Upper lobe of left lung (tissue), 4 donors: ENCODE results near the gene FA2H.

Experiments used
- EP300 ChIP-seq, 4 donors: sonication (generic); formaldehyde crosslinking; IDR thresholded peaks; one replicate each; pipeline ENCODE4 v1.5.1; 2017; ENCODE audit warnings: antibody characterized with exemption in 4 of 4, control low read depth in 2 of 4
- POLR2A ChIP-seq, 4 donors: fragments of 450-650 bp; IDR thresholded peaks; one replicate each; pipeline ENCODE4 v1.5.1; 2016 to 2017; ENCODE audit warnings: antibody characterized with exemption in 4 of 4, mild to moderate bottlenecking in 2 of 4
- POLR2AphosphoS5 ChIP-seq, 2 donors: sonication (generic); formaldehyde crosslinking; IDR thresholded peaks; one replicate each; pipeline ENCODE4 v1.5.1; 2017; ENCODE audit warnings: antibody characterized with exemption in 2 of 2
- TF ChIP-seq, protein P1 (sequence below), 6 experiments: fragments of 450-650 bp in 4 of 6; fragments of 200-600 bp in 2 of 6; sonication (generic) in 2 of 6; IDR thresholded peaks; one replicate each; pipeline ENCODE4 v1.5.1; 2016 to 2019; ENCODE audit warnings: antibody characterized with exemption in 6 of 6

DNA sequence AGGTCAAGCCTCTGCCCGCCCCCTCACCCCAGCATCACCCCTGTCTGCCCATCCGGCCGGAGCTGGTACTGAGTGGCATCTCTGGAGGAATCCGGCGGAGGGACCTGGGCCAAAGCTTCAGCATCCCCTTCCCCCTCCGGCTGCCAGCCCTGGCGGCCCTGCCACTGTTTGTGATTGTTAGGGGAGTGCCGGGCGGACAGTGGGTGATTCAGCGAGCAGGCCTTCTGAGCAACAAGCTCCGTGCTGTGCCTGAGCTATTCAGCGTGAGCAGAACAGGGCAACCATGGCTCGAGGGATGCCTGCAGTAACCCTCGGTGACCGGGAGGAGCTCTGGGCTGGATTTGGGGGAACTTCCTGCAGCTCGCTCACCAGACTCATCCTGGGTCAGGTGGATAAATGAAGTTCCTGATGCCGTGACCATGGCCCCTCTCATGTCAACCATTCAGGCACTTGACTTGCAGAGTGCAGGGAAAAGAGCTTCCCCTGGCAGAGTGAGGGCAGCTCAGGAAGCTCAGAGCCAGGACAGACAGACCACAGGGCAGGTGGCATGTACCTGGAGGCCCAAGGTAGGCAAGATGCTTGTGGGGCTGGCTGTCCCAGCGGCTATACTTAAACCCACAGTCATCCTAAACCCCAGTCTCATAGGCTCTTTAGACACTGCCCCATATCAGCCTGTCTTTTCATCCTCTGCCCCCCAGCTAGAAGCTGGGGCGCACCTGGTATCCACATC lies 49.6 kb downstream of the FA2H start:
- TF ChIP-seq, protein P1, sequence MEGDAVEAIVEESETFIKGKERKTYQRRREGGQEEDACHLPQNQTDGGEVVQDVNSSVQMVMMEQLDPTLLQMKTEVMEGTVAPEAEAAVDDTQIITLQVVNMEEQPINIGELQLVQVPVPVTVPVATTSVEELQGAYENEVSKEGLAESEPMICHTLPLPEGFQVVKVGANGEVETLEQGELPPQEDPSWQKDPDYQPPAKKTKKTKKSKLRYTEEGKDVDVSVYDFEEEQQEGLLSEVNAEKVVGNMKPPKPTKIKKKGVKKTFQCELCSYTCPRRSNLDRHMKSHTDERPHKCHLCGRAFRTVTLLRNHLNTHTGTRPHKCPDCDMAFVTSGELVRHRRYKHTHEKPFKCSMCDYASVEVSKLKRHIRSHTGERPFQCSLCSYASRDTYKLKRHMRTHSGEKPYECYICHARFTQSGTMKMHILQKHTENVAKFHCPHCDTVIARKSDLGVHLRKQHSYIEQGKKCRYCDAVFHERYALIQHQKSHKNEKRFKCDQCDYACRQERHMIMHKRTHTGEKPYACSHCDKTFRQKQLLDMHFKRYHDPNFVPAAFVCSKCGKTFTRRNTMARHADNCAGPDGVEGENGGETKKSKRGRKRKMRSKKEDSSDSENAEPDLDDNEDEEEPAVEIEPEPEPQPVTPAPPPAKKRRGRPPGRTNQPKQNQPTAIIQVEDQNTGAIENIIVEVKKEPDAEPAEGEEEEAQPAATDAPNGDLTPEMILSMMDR (IDR thresholded peaks at IDR 0.05): no peak
- TF ChIP-seq POLR2AphosphoS5 (IDR thresholded peaks at IDR 0.05) (no peak), POLR2A (IDR thresholded peaks at IDR 0.05) (no peak), EP300 (IDR thresholded peaks at IDR 0.05) (no peak)
